Stimulated activated CD4-positive, alpha-beta T cell treated with anti-CD3 and anti-CD28 coated beads, Interleukin-4, amount 100 ng/mL, for 48 hours (primary cell): ENCODE data around the gene ZNF195.
A peak's percentile ranks its signal among the peaks of the same experiment; 100 is the strongest.
"Not testable (repeated sequence)": the region's sequence is repeated elsewhere in the genome, so short reads cannot be mapped to it uniquely, and the experiment has no call there.

Experiments used
- DNase-seq, 2 donors: peaks; one replicate each; pipeline ENCODE4 v3.0.0-alpha.2; 2020; ENCODE audit warnings: low read depth in 2 of 2

Gene ZNF195

GRCh38 chr11:3378426-3379423 is at the start of gene ZNF195:
Gene ZNF195, minus strand, starts transcription at chr11:3379146. Its CDS starts 106 bp downstream, at chr11:3379040.
- peak; percentile 98 to 99 for DNase-seq

- DNase-seq = not testable (repeated sequence)
Measured at GRCh38 chr11:3428076-3428475, 49.1 kb upstream of the ZNF195 start.

- DNase-seq = not testable (repeated sequence)
Measured at GRCh38 chr11:3426541-3426940, 47.6 kb upstream of the ZNF195 start.

- DNase-seq = not testable (repeated sequence)
Measured at GRCh38 chr11:3423928-3424327, 45.0 kb upstream of the ZNF195 start.

GRCh38 chr11:3423138-3423731 is 44.3 kb upstream of the ZNF195 start:
- DNase-seq = not testable (repeated sequence)

GRCh38 chr11:3422380-3423137 is 43.6 kb upstream of the ZNF195 start:
- peak; percentile 97 to 98 for DNase-seq

GRCh38 chr11:3421608-3422379 is 42.8 kb upstream of the ZNF195 start:
- DNase-seq = not testable (repeated sequence)

- not testable (repeated sequence) for DNase-seq
Measured at GRCh38 chr11:3420281-3421042, 41.5 kb upstream of the ZNF195 start.

- DNase-seq = not testable (repeated sequence)
Measured at GRCh38 chr11:3419496-3419895, 40.5 kb upstream of the ZNF195 start.

GRCh38 chr11:3417047-3417446 is 38.1 kb upstream of the ZNF195 start:
- peak; percentile 43 to 45 for DNase-seq

- not testable (repeated sequence) for DNase-seq
Measured at GRCh38 chr11:3415301-3415700, 36.4 kb upstream of the ZNF195 start.

GRCh38 chr11:3413666-3414065 is 34.7 kb upstream of the ZNF195 start:
- not testable (repeated sequence) for DNase-seq

GRCh38 chr11:3412837-3413236 is 33.9 kb upstream of the ZNF195 start:
- no peak for DNase-seq

- peak; percentile 68 to 69 for DNase-seq
Measured at GRCh38 chr11:3408722-3409121, 29.8 kb upstream of the ZNF195 start.

GRCh38 chr11:3408058-3408605 is 29.2 kb upstream of the ZNF195 start:
- not testable (repeated sequence) for DNase-seq

GRCh38 chr11:3406937-3407336 is 28.0 kb upstream of the ZNF195 start:
- not testable (repeated sequence) for DNase-seq

GRCh38 chr11:3406223-3406875 is 27.4 kb upstream of the ZNF195 start:
- not testable (repeated sequence) for DNase-seq

- not testable (repeated sequence) for DNase-seq
Measured at GRCh38 chr11:3404076-3404925, 25.4 kb upstream of the ZNF195 start.

- DNase-seq = not testable (repeated sequence)
Measured at GRCh38 chr11:3402861-3403250, 23.9 kb upstream of the ZNF195 start.
